Mucosa of rectum (tissue), 2 donors: Measurements from ENCODE around the gene HINT3.
A peak's percentile ranks its signal among the peaks of the same experiment; 100 is the strongest.

Source experiments
- H3K27ac ChIP-seq, 2 donors: one replicate each; pipeline ENCODE4 v1.7.0; 2013; ENCODE audit warnings: inconsistent platforms in 2 of 2, low read depth in 2 of 2, low read length in 2 of 2
- H3K27me3 ChIP-seq, 2 donors: one replicate each; pipeline ENCODE4 v1.7.0; 2013; ENCODE audit warnings: low read length in 2 of 2; ENCODE audit not compliant: control insufficient read depth in 2 of 2, insufficient read depth in 2 of 2
- H3K36me3 ChIP-seq, 2 donors: one replicate each; pipeline ENCODE4 v1.7.0; 2013; ENCODE audit warnings: low read length in 2 of 2; ENCODE audit not compliant: control insufficient read depth in 2 of 2, insufficient read depth in 2 of 2
- H3K4me1 ChIP-seq, 2 donors: one replicate each; pipeline ENCODE4 v1.7.0; 2013; ENCODE audit warnings: low read length in 2 of 2, mild to moderate bottlenecking in 1 of 2; ENCODE audit not compliant: control insufficient read depth in 2 of 2, insufficient read depth in 2 of 2
- H3K4me3 ChIP-seq, 2 donors: one replicate each; pipeline ENCODE4 v1.7.0; 2013; ENCODE audit warnings: low read length in 2 of 2
- H3K9ac ChIP-seq, 2 donors: one replicate each; pipeline ENCODE4 v1.7.0; 2013; ENCODE audit warnings: low read length in 2 of 2, low read depth in 1 of 2, mild to moderate bottlenecking in 1 of 2
- H3K9me3 ChIP-seq, 2 donors: one replicate each; pipeline ENCODE4 v1.7.0; 2013; ENCODE audit warnings: low read length in 2 of 2; ENCODE audit not compliant: control insufficient read depth in 2 of 2
- donor health status: healthy.
- donor health status: Normal muscosa, but diverticular disease.

The HINT3 gene

DNA sequence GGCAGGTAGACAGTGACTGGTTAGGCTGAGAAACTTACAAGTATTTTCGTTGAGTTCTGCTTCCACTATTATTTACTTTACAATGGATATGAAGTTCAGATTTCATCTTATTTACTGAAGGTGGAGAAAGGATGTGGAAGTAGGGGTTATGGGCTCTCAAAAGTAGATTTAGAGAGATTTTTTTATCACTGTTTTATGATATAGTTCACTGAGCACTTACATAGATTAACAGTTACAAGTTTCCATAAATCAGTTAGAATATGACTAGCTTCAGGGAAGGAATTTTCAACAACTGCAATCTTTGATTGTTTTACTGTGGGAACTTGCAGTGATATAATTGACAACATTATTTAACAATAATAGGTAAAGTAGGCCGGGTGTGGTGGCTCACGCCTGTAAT is 22.5 kb downstream of the HINT3 start:
- H3K27ac ChIP-seq = no peak overlapping the region
- H3K36me3 ChIP-seq = peaks cover 3 to 14% of the 10 kb centered on the region in 2 donors
- H3K4me3 ChIP-seq = no peak overlapping the region

DNA sequence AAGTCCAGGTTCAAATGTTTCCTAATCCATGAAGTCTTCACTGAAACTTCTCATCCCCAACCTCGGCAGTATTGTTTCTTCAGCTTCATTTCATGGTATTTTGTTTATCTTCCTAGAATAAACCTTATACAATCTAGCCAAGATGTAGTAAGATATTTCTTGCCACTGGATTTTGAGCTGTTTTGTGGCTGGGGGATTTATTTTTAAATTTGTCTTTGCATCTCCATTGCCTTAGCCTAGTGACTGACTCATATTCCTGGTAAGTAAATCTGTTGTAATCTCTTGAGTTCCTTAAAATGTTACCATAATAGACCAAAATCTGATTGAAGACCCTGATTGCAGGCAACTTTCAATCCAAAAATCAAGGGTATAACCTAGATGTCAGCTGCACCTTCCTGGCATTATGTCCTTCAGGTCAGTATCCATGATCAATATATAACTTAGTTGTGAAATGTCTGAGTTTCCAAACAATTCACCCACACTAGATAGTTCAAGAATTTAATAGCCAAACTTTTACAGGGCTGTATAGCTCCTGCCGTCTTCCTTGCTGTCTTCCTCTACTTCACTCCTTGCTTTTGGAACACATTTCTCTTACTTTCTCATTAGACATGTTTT is 25.1 kb downstream of the HINT3 start:
- H3K9me3 ChIP-seq = no peaks in the 10 kb centered on the region
- H3K4me1 ChIP-seq = peaks cover 0 to 3% of the 10 kb centered on the region in 2 donors
- no peak overlapping the region for H3K9ac ChIP-seq
- H3K4me3 ChIP-seq = no peak overlapping the region
- no peaks in the 10 kb centered on the region for H3K27me3 ChIP-seq
- H3K27ac ChIP-seq = no peak overlapping the region
- H3K36me3 ChIP-seq = peaks cover 0 to 9% of the 10 kb centered on the region in 2 donors

More for the DNA sequence above, 22.5 kb downstream of the HINT3 start:
- Histone ChIP-seq H3K9ac (no peak overlapping the region), H3K9me3 (no peaks in the 10 kb centered on the region), H3K27me3 (no peaks in the 10 kb centered on the region), H3K4me1 (no peaks in the 10 kb centered on the region)

DNA sequence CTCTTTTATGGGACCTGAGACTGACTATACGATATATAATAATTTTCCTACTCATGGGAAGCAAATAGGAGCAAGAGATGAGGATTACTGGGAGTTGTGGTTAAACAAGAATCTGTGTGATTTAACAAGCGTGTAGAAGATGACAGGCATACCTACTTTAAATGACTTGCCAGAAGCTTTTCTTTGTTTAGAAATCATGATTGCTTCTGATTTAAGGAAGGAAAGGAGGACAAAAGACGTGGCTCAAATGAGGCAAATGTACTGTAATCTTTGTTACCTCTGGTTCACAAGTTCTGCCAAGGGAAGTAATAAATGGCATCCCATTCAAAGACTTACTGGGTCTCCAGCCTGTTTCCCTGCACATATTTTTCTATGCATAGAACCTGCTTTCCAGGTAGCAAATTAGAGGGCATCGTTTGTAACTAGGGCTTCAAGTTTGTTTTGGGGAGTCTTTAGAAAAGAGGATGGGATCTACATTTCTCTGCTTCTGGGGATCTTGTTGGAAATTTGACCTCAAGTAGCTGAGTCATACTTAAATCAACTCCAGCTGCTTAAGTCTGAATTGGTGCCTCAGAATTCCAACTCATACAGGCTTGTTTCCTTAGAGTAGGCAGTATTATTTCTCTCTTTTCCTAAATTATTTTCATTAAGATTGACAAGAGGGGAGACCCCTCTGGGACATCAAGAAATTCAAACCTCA is 26.8 kb downstream of the HINT3 start:
- no peak overlapping the region for H3K4me3 ChIP-seq
- no peak overlapping the region for H3K27ac ChIP-seq
- peaks cover 0 to 7% of the 10 kb centered on the region in 2 donors for H3K36me3 ChIP-seq
- no peak overlapping the region for H3K9ac ChIP-seq
- peaks cover 0 to 3% of the 10 kb centered on the region in 2 donors for H3K4me1 ChIP-seq
- H3K9me3 ChIP-seq = no peaks in the 10 kb centered on the region
- H3K27me3 ChIP-seq = no peaks in the 10 kb centered on the region

DNA sequence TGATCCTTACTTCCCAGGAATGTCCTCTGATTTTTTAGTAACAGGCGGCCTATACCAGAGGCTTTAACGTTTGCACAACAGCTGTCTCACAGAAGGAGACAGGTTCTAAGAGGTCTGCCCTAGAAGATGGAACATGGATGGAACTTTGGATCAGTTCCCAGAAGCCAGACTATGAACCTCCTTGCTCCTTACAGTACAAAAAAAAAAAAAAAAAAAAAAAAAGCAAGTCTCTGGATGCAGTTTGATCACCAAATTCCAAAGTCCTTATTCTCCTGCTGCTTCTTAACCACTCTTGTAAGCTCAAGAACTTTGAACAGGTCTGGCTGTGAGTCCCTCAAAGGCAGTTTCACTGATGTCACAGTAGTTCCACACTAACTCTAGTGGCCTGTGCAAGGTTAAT is 27.7 kb downstream of the HINT3 start:
- Histone ChIP-seq H3K9ac (no peak overlapping the region), H3K4me1 (peaks cover 0 to 3% of the 10 kb centered on the region in 2 donors), H3K9me3 (no peaks in the 10 kb centered on the region), H3K4me3 (no peak overlapping the region), H3K27me3 (no peaks in the 10 kb centered on the region), H3K36me3 (peaks cover 0 to 7% of the 10 kb centered on the region in 2 donors), H3K27ac (no peak overlapping the region)

DNA sequence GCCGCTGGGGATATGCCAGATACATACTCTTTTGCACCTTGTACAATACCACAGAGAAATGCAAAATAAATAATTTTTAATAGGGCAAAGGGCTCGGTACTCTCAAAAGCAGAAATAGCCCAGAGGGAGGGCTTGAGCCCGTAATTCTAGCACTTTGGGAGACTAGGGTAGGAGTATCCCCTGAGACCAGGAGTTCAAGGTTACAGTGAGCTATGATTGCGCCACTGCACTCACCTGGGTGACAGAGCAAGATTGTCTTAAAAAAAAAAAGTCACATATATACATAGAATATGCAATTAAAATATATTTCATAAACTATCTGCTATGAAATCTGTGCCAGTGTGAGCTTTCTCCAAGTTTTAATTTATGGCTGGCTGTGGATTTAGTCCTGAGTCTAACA is 29.0 kb downstream of the HINT3 start:
- no peaks in the 10 kb centered on the region for H3K27me3 ChIP-seq
- no peak overlapping the region for H3K27ac ChIP-seq
- H3K4me3 ChIP-seq = peak overlapping the region; percentile 79 to 96
- peaks cover 0 to 3% of the 10 kb centered on the region in 2 donors for H3K4me1 ChIP-seq
- H3K9ac ChIP-seq = peak overlapping the region; percentile 76 to 94
- H3K36me3 ChIP-seq = peaks cover 0 to 7% of the 10 kb centered on the region in 2 donors
- H3K9me3 ChIP-seq = no peaks in the 10 kb centered on the region

DNA sequence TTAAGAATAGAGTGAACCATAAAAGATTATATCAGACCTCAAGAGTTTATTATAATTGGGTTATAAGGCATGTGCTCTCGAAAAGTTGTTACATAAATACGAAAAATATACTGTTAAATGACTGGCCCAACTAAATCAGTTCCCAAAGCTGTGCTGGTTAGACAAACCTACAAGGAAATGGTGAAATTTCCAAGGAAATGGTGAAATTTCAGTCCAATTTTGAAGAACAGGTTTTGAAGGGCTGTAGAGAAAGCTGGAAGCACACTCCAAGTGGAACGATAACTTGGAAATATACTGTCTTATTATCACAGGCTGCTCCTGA is 29.4 kb downstream of the HINT3 start:
- Histone ChIP-seq H3K9ac (peak overlapping the region; percentile 76 to 94), H3K4me1 (peaks cover 0 to 3% of the 10 kb centered on the region in 2 donors), H3K27ac (peak overlapping the region; percentile 64 to 76), H3K9me3 (no peaks in the 10 kb centered on the region), H3K27me3 (no peaks in the 10 kb centered on the region), H3K4me3 (peak overlapping the region; percentile 79 to 96), H3K36me3 (peaks cover 0 to 5% of the 10 kb centered on the region in 2 donors)

DNA sequence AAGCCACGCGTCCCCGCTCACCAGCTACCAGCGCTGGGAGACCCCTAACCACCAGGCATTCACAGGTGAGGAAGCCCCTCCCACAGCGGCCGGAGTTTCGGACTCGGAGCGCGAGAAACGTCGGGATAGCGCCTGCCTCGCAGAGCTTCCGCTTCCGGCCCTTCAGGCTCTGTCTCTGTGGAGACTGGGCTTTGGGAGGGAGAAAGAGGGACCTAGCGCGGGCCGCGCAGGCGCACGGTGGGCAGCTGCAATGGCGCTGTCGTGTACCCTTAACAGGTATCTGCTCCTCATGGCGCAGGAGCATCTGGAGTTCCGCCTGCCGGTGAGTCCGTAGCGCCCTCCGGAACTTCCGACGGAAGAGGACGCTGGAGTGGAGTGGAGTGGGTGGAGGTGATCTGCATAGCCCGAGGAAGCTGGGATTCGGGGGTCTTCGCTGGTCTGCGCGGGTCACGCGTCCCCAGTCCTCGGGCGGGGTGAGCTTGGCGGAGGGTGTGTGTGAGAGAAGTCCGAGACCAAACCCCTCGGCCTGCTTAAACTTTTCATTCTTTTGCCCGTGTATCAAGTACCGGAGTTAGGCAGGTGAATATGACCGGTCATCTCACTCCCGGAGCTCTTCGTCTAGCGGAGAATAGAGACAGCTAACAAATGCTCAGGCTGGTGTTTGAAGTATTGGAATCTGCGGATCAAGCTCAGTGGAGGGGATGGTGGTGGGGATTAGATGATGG is 29.9 kb downstream of the HINT3 start, which contains the start of gene TRMT11:
Gene TRMT11 (plus strand): TSS at position 240 of the 725 bp plus-strand sequence. CDS start 11 bp downstream, at position 251.
- Histone ChIP-seq H3K9ac (peak within 1 kb of the TSS; percentile 76 to 94), H3K4me1 (peaks cover 0 to 3% of the 10 kb centered on the region in 2 donors)

DNA sequence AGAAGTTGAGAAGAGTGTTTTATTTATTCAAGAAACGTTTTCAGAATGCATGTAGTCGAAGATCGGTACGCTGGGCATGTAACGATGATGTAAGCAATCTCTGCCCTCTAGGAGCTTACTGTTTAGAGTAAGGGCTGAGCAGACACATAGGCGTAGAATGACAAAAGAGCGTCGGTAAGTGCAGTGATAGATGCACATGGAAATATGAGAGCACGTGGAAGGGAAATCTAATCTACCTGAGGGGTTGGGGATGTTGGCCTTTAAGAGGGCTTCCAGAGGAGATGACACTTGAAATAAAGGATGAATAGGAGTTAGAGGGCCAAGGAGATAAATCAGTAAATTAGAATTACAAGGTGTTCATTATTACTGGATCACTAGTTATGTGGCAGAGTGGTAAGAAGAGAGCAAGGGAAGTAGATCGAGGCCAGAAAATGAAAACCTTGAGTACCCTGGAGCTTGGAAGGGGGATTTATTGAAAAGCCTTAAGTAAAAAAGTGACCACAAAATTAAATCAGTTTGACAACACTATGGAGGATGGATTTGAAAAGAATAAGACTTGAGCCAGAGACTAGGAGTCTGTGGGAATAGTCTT is 30.6 kb downstream of the HINT3 start:
- H3K4me1 ChIP-seq = peaks cover 0 to 3% of the 10 kb centered on the region in 2 donors
- peak overlapping the region; percentile 76 to 94 for H3K9ac ChIP-seq
- H3K36me3 ChIP-seq = no peaks in the 10 kb centered on the region
- no peaks in the 10 kb centered on the region for H3K9me3 ChIP-seq
- peak overlapping the region; percentile 79 to 96 for H3K4me3 ChIP-seq
- H3K27ac ChIP-seq = peak overlapping the region; percentile 64 to 76
- no peaks in the 10 kb centered on the region for H3K27me3 ChIP-seq

More for the DNA sequence above, 29.9 kb downstream of the HINT3 start, which contains the start of gene TRMT11:
- Histone ChIP-seq H3K9me3 (no peaks in the 10 kb centered on the region), H3K27me3 (no peaks in the 10 kb centered on the region), H3K4me3 (peak within 1 kb of the TSS; percentile 79 to 96), H3K27ac (peak within 1 kb of the TSS; percentile 64 to 76), H3K36me3 (peaks cover 0 to 3% of the 10 kb centered on the region in 2 donors)

DNA sequence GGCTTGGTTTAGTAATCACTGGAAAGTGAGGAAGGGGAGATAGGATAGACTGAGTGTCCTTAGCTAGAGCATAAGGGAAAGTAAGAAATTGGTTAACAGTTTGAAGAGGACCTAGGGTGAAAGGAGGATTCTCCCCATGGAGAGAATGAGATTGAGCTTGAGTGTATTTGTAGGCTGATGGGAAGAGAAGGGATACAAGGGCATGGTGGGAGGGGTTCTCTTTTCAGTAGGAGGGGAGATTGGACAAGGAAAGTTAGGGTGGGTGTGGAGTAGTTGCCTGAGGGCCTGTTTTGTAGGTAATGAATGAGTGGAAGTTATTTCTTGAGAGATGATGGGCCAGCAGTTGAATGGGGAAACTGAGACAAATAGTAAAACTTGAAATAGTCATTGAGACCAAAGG is 31.7 kb downstream of the HINT3 start:
- no peak overlapping the region for H3K27ac ChIP-seq
- no peaks in the 10 kb centered on the region for H3K9me3 ChIP-seq
- no peaks in the 10 kb centered on the region for H3K27me3 ChIP-seq
- no peak overlapping the region for H3K9ac ChIP-seq
- no peaks in the 10 kb centered on the region for H3K36me3 ChIP-seq
- peaks cover 0 to 3% of the 10 kb centered on the region in 2 donors for H3K4me1 ChIP-seq
- H3K4me3 ChIP-seq = no peak overlapping the region
